GM12873 (cell line): ENCODE results near the gene TDP1.

Experiments used
- CTCF ChIP-seq: IDR thresholded peaks from 2 replicates; pipeline ENCODE4 v1.5.1; 2012; ENCODE audit warnings: low read depth, mild to moderate bottlenecking, moderate library complexity, low read length, control low read depth; ENCODE audit not compliant: insufficient read depth; ENCODE audit errors: missing control alignments

TDP1 gene

GRCh38 chr14:90017371-90017770 lies 61.6 kb downstream of the TDP1 start:
- no peak for TF ChIP-seq CTCF

GRCh38 chr14:90019824-90020523 lies 64.2 kb downstream of the TDP1 start:
- TF ChIP-seq CTCF = no peak

- TF ChIP-seq CTCF = no peak
These were observed 67.6 kb downstream of the TDP1 start for GRCh38 chr14:90023176-90023896.

- TF ChIP-seq CTCF = no peak
These were observed 69.2 kb downstream of the TDP1 start for GRCh38 chr14:90024910-90025309.

- TF ChIP-seq CTCF = no peak
These were observed 72.1 kb downstream of the TDP1 start for GRCh38 chr14:90027842-90028241.

GRCh38 chr14:90034156-90034555 lies 78.4 kb downstream of the TDP1 start:
- TF ChIP-seq CTCF = no peak

GRCh38 chr14:90034835-90035525 lies 79.3 kb downstream of the TDP1 start:
- no peak for TF ChIP-seq CTCF
